PC-3 (cell line): ENCODE results near the gene PTRH1.

Source experiments
- CTCF ChIP-seq: fragments of 300-600 bp; sonication (generic); conservative IDR thresholded peaks from 2 replicates; pipeline ENCODE4 v1.5.1; 2017; ENCODE audit warnings: antibody characterized with exemption, low read depth, mild to moderate bottlenecking, low read length
- EZH2phosphoT487 ChIP-seq: fragments of 300-600 bp; sonication (generic); IDR thresholded peaks from 2 replicates; pipeline ENCODE4 v1.6.1; 2018; ENCODE audit warnings: mild to moderate bottlenecking, antibody characterized with exemption, low read length, borderline replicate concordance

- TF ChIP-seq CTCF (no peak), EZH2phosphoT487 (no peak)
These were observed 8.6 kb downstream of the PTRH1 start, which contains the start of gene CFAP157 for GRCh38 chr9:127706836-127707241.
